Activated CD4-positive, alpha-beta T cell treated with anti-CD3 and anti-CD28 coated beads, Interleukin-2, amount 50 U/mL, for 24 hours (primary cell): Measurements from ENCODE around the gene FGFRL1.
"Not testable (repeated sequence)": the region's sequence is repeated elsewhere in the genome, so short reads cannot be mapped to it uniquely, and the experiment has no call there.

Experiments
- DNase-seq, 2 donors: peaks; one replicate each; pipeline ENCODE4 v3.0.0-alpha.2; 2020; ENCODE audit warnings: low read depth in 1 of 2, low spot score in 1 of 2

Gene FGFRL1

DNA sequence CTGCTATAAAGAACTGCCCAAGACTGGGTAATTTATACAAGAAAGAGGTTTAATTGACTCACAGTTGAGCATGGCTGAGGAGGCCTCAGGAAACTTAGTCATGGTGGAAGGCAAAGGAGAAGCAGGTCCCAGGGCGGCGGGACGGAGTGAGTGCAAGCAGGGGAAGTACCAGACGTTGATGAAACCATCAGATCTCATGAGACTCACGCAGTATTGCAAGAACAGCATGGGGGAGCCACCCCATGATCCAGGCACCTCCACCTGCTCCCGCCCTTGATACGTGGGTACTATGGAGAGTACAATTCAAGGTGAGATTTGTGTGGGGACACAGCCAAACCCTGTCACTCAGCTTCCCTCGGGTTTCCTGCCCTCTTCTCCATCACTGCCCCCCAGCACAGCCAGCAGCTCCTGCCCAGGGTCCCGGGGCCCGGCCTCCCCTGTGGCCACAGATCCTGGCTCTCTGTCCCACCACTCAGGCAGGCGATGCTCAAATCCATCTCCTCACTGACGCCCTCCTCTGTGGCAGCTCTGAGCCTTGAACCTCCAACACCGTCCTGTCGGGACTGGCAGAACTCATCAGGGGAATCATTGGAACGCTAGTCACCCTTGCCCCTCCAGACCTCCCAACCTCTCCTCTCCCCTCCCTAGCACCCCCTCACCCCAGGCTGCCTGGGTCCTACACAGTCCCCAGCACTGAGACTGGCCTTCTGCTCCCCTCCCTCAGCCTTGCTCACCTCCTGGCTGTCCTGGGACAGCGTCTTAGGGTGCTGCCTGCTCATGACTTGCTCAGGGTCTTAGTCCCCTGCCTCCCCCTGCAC is 37.6 kb downstream of the FGFRL1 start:
- no peak for DNase-seq

DNA sequence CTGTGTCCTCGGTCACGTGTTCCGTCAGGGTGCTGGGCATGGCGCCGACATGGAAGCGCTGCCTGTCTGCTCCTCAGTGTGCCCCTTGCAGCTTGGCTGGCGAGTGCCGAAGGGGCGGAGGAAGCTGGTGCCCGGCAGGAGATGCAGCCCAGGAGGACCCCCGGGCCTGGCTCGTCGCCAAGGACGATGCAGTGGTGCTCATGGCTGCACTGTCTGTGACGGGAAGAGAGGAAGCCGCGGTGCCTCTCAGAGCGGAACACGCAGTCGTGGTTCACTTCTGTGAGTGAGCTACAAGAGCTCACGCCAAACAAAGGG is 38.1 kb downstream of the FGFRL1 start:
- no peak for DNase-seq

GRCh38 chr4:1050486-1051213 is 39.2 kb downstream of the FGFRL1 start:
- no peak for DNase-seq

DNA sequence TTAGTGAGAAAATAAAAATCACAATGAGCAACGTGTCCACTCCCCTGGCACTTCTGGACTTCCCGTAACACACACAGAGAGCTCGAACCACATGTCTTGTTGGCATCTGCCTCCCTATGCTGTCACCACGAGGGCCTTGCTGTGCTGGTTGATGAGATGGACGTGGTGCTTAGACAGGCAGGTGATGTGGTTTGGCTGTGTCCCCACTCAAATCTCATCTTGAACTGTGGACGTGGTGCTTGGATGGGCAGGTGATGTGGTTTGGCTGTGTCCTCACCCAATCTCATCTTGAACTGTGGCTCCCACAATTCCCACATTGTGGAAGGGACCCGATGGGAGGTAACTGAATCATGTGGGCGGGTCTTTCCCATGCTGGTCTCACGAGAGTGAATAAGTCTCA is 40.0 kb downstream of the FGFRL1 start:
- DNase-seq: no peak

DNA sequence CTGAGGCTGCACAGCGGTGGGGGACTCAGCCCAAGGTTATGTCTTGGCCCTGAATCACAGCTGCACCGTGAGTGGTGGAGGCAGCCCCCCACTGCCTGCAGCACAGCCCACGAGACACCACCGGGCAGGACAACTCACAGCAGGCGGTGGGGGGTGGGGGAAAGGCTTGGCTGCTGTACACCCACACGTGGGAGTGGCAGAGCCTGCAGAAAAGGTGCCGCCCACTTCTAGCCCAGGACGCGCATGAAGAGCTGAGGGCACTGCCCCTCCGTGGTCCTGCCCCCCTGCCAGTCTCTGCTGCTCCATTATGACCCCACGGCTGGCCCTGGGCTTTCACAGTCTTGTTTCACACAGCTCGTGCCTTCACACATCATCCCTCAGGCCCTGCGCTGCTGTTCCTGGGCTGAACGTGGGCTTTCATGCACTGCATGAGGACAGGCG is 40.8 kb downstream of the FGFRL1 start:
- DNase-seq: no peak

- no peak for DNase-seq
These were observed 41.7 kb downstream of the FGFRL1 start for GRCh38 chr4:1053080-1053661.

- DNase-seq: not testable (repeated sequence)
These were observed 42.5 kb downstream of the FGFRL1 start for GRCh38 chr4:1053891-1054290.

DNA sequence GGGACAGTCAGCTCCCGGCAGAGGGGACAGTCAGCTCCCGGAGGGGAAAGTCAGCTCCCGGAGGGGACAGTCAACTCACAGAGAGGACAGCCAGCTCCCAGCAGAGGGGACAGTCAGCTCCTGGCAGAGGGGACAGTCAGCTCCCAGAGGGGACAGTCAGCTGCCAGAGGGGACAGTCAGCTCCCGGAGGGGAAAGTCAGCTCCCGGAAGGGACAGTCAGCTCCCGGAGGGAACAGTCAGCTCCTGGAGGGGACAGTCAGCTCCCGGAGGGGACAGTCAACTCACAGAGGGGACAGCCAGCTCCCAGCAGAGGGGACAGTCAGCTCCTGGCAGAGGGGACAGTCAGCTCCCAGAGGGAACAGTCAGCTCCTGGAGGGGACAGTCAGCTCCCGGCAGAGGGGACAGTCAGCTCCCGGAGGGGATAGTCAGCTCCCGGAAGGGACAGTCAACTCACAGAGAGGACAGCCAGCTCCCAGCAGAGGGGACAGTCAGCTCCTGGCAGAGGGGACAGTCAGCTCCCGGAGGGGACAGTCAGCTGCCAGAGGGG is 43.3 kb downstream of the FGFRL1 start:
- DNase-seq: not testable (repeated sequence)

DNA sequence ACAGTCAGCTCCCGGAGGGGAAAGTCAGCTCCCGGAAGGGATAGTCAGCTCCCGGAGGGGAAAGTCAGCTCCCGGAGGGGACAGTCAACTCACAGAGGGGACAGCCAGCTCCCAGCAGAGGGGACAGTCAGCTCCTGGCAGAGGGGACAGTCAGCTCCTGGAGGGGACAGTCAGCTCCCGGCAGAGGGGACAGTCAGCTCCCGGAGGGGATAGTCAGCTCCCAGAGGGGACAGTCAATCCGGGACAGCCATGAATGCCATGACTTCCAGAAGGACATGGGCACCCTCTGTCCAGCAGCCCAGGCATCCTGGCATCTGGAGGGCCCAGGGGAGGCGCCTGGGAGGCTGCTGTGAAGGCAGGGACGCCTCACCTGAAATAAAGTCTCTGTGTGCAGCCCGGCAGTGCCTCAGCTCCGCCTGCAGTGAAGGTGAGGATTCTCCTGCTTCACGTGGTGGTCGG is 43.8 kb downstream of the FGFRL1 start:
- not testable (repeated sequence) for DNase-seq

DNA sequence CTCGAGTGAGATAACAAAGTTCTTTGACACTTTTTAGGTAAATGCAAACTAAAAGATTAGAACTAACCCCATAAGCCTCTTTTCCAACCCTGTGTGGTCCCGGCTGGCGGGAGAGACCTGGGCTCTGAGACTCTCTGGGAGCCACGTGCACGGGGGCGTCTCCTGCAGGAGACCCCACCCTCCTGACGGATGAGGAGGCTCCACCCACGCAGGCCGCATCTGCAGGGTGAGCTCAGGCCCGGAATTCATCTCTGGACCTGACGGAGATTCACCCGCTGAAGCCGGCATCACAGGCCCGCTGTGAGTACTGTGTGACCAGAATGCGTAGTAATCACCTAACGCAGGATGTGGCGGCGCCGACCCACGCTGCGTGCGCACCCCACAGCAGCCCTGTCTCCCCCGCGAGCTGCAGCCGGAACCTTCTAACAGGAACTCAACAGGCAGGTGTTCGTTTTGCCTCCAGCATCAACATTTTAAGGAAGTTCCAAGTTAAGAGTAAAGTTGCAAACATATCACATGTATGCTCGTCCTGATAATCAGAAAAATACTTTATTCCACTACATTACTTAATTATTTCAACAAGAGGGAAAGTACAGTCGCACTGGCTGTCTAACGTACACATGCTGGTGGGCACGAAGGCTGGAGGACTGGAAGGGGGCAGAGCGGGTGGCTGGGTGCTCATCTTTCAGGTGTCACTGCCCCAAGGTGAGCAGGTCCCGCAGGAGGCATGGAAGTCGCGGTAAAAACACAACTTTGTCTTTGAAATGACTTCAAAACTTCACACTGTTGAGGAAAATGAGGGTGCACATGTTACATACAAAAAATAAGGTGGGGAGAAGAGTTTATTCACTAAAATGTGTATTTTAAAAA is 44.5 kb downstream of the FGFRL1 start:
- peak; percentile 61 to 63 for DNase-seq

- no peak for DNase-seq
These were observed 45.4 kb downstream of the FGFRL1 start for GRCh38 chr4:1056671-1057402.

- no peak for DNase-seq
These were observed 45.9 kb downstream of the FGFRL1 start for GRCh38 chr4:1057403-1057745.

GRCh38 chr4:1058198-1058996 is 47.0 kb downstream of the FGFRL1 start:
- no peak for DNase-seq

- no peak for DNase-seq
These were observed 47.7 kb downstream of the FGFRL1 start for GRCh38 chr4:1058997-1059665.

- no peak for DNase-seq
These were observed 48.7 kb downstream of the FGFRL1 start for GRCh38 chr4:1060121-1060520.

- no peak for DNase-seq
These were observed 49.2 kb downstream of the FGFRL1 start for GRCh38 chr4:1060621-1061020.

- DNase-seq: no peak
These were observed 49.8 kb downstream of the FGFRL1 start for GRCh38 chr4:1061056-1061700.

DNA sequence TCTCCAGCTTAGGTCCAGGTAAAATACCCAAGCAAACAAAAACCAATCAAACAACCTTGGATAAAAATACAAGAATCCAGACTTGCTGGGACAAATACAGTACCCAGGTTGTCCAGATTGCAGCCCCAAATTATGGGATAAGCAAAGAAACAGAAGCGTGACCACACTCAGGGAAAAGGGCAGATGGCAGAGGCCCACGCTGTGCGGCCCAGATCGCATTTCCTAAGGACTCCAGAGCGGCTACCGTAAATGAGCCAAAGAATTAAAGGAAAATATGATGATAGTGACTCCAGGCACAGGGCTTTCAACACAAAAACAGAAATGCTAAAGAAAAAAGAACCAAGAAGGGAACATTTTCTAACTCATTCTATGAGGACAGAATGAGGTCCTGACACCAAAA is 50.3 kb downstream of the FGFRL1 start:
- no peak for DNase-seq
